Activated CD4-positive, alpha-beta memory T cell treated with anti-CD3 and anti-CD28 coated beads for 36 hours (primary cell): ENCODE measurements around the gene SLC16A7. TPM values are rescaled to one million over a fixed set of nuclear protein-coding genes. Genes with fewer than 3 reads are reported as not detected.

Experiments
- CTCF ChIA-PET: fragments of 350-600 bp; sonication (Branson Sonifier 250); formaldehyde crosslinking; loops from one replicate; lab custom pipeline; 2021; ENCODE audit warnings: antibody characterized with exemption, inconsistent platforms; lab: Charles Lee
- POLR2A ChIA-PET: fragments of 350-600 bp; sonication (Branson Sonifier 250); formaldehyde crosslinking; loops from one replicate; lab custom pipeline; 2021; ENCODE audit warnings: antibody characterized with exemption; lab: Charles Lee
- DNase-seq: peaks from one replicate; pipeline ENCODE4 v3.0.0-alpha.2; 2020
- H3K27ac Mint-ChIP-seq: one replicate; pipeline ENCODE4 v1.8.0; 2021; ENCODE audit warnings: mixed read lengths
- H3K27me3 Mint-ChIP-seq: one replicate; pipeline ENCODE4 v1.8.0; 2021; ENCODE audit warnings: mixed read lengths
- H3K36me3 Mint-ChIP-seq: one replicate; pipeline ENCODE4 v1.8.0; 2021; ENCODE audit warnings: mixed read lengths
- H3K4me1 Mint-ChIP-seq: one replicate; pipeline ENCODE4 v1.8.0; 2021; ENCODE audit warnings: low read depth, mixed read lengths
- H3K4me3 Mint-ChIP-seq: one replicate; pipeline ENCODE4 v1.8.0; 2021; ENCODE audit warnings: mild to moderate bottlenecking, mixed read lengths
- H3K9me3 Mint-ChIP-seq: one replicate; pipeline ENCODE4 v1.8.0; 2021; ENCODE audit warnings: mixed read lengths
- intact Hi-C: fragments of 100-400 bp; cut with micrococcal nuclease; formaldehyde crosslinking; loops from one replicate; pipeline ENCODE4 v1.15.1; 2023
- total RNA-seq, 2 experiments: library from RNA; stranded (reverse); gene quantifications; one replicate each; pipeline ENCODE4 v1.2.3, GENCODE V29; 2021

The SLC16A7 gene
- total RNA-seq, 2 experiments from 2014 or later: 35.8 to 36.6 TPM

DNA sequence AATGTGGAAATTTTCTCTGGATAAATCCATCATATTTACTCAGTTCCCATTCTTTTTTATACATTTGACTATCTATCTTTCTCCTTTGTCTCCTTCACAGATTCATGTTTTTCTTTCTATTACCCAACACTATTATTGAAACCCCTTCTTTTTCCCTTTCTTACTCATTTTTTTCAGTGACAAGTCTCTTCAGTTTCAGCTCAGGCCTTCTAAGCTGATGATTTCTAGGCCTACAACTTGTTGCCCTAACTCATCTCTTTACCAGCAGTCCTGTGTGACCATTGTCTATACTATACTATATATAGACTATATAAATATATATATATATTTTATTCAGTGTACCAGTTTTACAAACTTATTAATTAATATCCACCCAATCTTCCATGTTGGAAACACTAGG is 31.8 kb downstream of the SLC16A7 start:
- CTCF ChIA-PET: interaction anchor here (1.2 kb wide), 1 partner anchor 224 kb away, joined by 3 read pairs; no protein-coding TSS in a partner anchor
- POLR2A ChIA-PET: interaction anchor here (1.1 kb wide), 1 partner anchor 30 kb away, joined by 3 read pairs; no protein-coding TSS in a partner anchor
- intact Hi-C loops: loop anchor here (1.0 to 5.0 kb wide), 3 partner anchors 30 to 49 kb away; no protein-coding TSS in a partner anchor
- Mint-ChIP-seq H3K27me3 (no peaks in the 10 kb centered on the region), H3K4me3 (no peak overlapping the region), H3K36me3 (peaks cover 17% of the 10 kb centered on the region), H3K4me1 (peaks cover 52% of the 10 kb centered on the region), H3K27ac (no peak overlapping the region), H3K9me3 (no peaks in the 10 kb centered on the region)
- DNase-seq: no peak

- Mint-ChIP-seq H3K27me3 (no peaks in the 10 kb centered on the region), H3K4me3 (no peak overlapping the region), H3K27ac (no peak overlapping the region), H3K36me3 (peaks cover 15% of the 10 kb centered on the region), H3K9me3 (no peaks in the 10 kb centered on the region), H3K4me1 (peaks cover 51% of the 10 kb centered on the region)
- intact Hi-C loops: loop anchor here (5.0 kb wide), 1 partner anchor 37 kb away; no protein-coding TSS in a partner anchor
- ChIA-PET CTCF (interaction anchor here (0.5 kb wide), 1 partner anchor 823 kb away, joined by 3 read pairs; no protein-coding TSS in a partner anchor), POLR2A (interaction anchor here (1.4 kb wide), 1 partner anchor 32 kb away, joined by 3 read pairs; no protein-coding TSS in a partner anchor)
- no peak for DNase-seq
Measured at GRCh38 chr12:59629890-59630289, 34.1 kb downstream of the SLC16A7 start.

DNA sequence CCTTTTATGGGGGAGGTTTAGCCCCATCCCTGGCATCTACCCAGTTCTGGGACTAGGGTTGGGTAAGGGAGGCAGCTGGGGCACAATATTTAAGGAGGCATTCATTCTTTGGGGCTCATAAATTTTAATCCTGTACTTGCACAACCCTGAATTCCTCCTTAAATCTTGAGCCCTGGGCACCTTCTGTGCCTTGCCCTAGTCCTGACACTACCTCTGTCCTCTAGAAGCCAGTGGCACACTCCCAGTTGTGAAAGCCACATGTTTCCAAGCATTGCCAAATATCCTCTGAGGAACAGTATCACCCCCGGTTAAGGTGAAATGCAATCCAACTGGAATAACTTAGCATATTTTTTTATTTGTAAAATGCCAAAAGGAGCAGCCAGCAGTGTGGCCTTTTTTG is 36.6 kb downstream of the SLC16A7 start:
- POLR2A ChIA-PET: no interaction called here

GRCh38 chr12:59634254-59634653 is 38.4 kb downstream of the SLC16A7 start:
- Mint-ChIP-seq H3K27me3 (no peaks in the 10 kb centered on the region), H3K36me3 (peaks cover 8% of the 10 kb centered on the region), H3K27ac (no peak overlapping the region), H3K9me3 (no peaks in the 10 kb centered on the region), H3K4me3 (no peak overlapping the region), H3K4me1 (peaks cover 35% of the 10 kb centered on the region)
- ChIA-PET CTCF (no interaction called here), POLR2A (no interaction called here)
- intact Hi-C loops: no loop called here
- DNase-seq: no peak

More for the DNA sequence above, 36.6 kb downstream of the SLC16A7 start:
- Mint-ChIP-seq H3K4me1 (peaks cover 41% of the 10 kb centered on the region), H3K27me3 (no peaks in the 10 kb centered on the region), H3K4me3 (no peak overlapping the region), H3K36me3 (peaks cover 14% of the 10 kb centered on the region), H3K9me3 (no peaks in the 10 kb centered on the region), H3K27ac (no peak overlapping the region)
- CTCF ChIA-PET: no interaction called here
- no peak for DNase-seq
- intact Hi-C loops: no loop called here

GRCh38 chr12:59636945-59637691 is 41.3 kb downstream of the SLC16A7 start:
- peaks cover 31% of the 10 kb centered on the region for H3K4me1 Mint-ChIP-seq
- ChIA-PET POLR2A (no interaction called here), CTCF (no interaction called here)
- DNase-seq: no peak
- intact Hi-C loops: no loop called here
- no peak overlapping the region for H3K27ac Mint-ChIP-seq
- no peak overlapping the region for H3K4me3 Mint-ChIP-seq
- no peaks in the 10 kb centered on the region for H3K27me3 Mint-ChIP-seq
- H3K36me3 Mint-ChIP-seq: peaks cover 7% of the 10 kb centered on the region
- no peaks in the 10 kb centered on the region for H3K9me3 Mint-ChIP-seq

DNA sequence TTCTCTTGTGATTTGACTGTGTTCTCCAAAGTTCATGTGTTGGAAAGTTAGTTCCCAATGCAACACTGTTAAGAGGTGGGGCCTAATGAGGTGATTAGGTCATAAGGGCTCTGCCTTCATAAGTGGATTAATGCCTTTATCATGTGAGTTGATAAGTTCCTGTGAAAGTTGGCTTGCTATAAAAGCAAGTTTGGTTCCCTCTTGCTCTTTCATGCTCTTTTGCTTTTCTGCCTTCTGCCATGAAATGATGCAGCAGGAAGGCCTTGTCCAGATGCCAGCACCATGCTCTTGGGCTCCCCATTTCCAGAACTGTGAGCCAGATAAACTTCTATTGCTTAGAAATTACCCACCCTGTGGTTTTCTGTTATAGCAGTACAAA is 41.9 kb downstream of the SLC16A7 start:
- DNase-seq: no peak
- Mint-ChIP-seq H3K9me3 (no peaks in the 10 kb centered on the region), H3K27ac (no peak overlapping the region), H3K27me3 (no peaks in the 10 kb centered on the region), H3K4me1 (peaks cover 30% of the 10 kb centered on the region), H3K36me3 (peaks cover 13% of the 10 kb centered on the region), H3K4me3 (no peak overlapping the region)
- CTCF ChIA-PET: no interaction called here
- POLR2A ChIA-PET: no interaction called here
- intact Hi-C loops: no loop called here

DNA sequence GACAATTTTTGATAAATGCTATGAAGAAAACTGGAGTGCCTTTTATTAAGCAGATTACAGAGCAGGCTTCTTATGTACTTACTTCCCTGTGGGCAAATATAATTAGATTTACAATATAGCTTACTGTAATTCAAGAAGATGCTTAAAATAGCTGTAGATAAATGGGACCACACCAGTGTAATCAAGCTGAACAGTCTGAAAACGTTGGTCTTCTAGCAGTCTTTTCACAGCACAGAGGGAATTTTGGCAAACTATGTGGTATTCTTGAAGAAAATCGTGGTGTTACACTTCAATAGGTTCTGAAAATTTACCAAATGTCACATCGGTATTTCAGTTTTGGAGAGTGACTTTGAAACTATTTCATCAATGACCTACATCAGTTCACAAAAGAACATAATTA is 47.7 kb downstream of the SLC16A7 start:
- no peak for DNase-seq
- H3K36me3 Mint-ChIP-seq: peaks cover 64% of the 10 kb centered on the region
- peaks cover 11% of the 10 kb centered on the region for H3K4me1 Mint-ChIP-seq
- no peaks in the 10 kb centered on the region for H3K27me3 Mint-ChIP-seq
- CTCF ChIA-PET: no interaction called here
- peaks cover 16% of the 10 kb centered on the region for H3K9me3 Mint-ChIP-seq
- intact Hi-C loops: no loop called here
- POLR2A ChIA-PET: no interaction called here
- no peak overlapping the region for H3K4me3 Mint-ChIP-seq
- H3K27ac Mint-ChIP-seq: no peak overlapping the region

DNA sequence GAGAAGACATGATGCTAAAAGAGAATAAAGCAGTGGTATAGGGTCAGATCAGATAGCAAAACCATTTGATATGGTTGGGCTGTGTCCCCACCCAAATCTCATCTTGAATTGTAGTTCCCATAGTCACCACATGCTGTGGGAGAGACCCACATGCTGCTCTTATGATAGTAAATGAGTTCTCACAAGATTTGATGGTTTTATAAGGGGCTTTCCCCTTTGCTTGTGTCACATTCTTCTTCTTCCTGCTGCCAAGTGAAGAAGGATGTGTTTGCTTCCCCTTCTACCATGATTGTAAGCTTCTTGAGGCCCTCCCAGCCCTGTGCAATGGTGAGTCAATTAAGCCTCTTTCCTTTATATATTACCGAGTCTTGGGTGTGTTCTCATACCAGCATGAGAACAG is 49.4 kb downstream of the SLC16A7 start:
- peaks cover 16% of the 10 kb centered on the region for H3K9me3 Mint-ChIP-seq
- ChIA-PET CTCF (no interaction called here), POLR2A (no interaction called here)
- H3K36me3 Mint-ChIP-seq: peaks cover 62% of the 10 kb centered on the region
- intact Hi-C loops: no loop called here
- no peaks in the 10 kb centered on the region for H3K27me3 Mint-ChIP-seq
- H3K27ac Mint-ChIP-seq: no peak overlapping the region
- H3K4me3 Mint-ChIP-seq: no peak overlapping the region
- no peak for DNase-seq
- peaks cover 15% of the 10 kb centered on the region for H3K4me1 Mint-ChIP-seq

GRCh38 chr12:59646636-59647035 is 50.8 kb downstream of the SLC16A7 start:
- Mint-ChIP-seq H3K27me3 (no peaks in the 10 kb centered on the region), H3K4me3 (no peak overlapping the region), H3K9me3 (peaks cover 16% of the 10 kb centered on the region), H3K4me1 (peaks cover 28% of the 10 kb centered on the region), H3K27ac (no peak overlapping the region), H3K36me3 (peaks cover 59% of the 10 kb centered on the region)
- ChIA-PET CTCF (no interaction called here), POLR2A (no interaction called here)
- DNase-seq: no peak
- intact Hi-C loops: no loop called here

- POLR2A ChIA-PET: no interaction called here
- CTCF ChIA-PET: no interaction called here
- H3K9me3 Mint-ChIP-seq: peaks cover 16% of the 10 kb centered on the region
- intact Hi-C loops: no loop called here
- H3K27ac Mint-ChIP-seq: no peak overlapping the region
- H3K36me3 Mint-ChIP-seq: peaks cover 39% of the 10 kb centered on the region
- no peaks in the 10 kb centered on the region for H3K27me3 Mint-ChIP-seq
- peaks cover 28% of the 10 kb centered on the region for H3K4me1 Mint-ChIP-seq
- no peak overlapping the region for H3K4me3 Mint-ChIP-seq
- DNase-seq: no peak
Measured at GRCh38 chr12:59649203-59649602, 53.4 kb downstream of the SLC16A7 start.

DNA sequence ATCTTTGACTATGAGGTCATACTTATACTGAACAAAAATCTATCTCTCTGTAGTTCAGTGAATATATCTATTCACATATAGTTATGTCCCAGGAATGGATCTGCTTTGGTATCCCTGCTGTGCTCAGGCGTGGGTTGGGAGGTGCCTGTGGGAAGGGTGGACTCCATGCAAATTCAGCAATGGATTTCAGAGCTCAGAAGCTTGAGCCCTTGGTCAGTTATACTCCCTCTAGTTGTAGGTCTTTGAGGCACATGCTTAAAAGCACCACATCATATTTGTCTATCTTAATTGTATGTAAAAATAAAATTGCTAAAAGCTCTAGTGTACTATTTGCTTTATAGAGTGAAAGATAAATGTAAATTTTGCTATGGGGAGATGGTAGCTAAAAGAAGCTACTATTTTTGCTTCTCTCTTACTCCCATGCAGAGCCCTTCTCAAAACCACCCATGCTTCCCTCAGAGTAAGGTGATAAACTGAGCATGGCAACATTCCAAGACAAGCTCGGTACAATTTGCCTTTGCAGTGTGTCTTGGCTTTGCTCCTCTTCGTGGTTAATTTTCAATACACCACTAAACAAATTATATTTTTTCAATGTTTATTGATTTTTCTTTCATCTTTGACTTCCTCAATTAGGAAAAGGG is 54.9 kb downstream of the SLC16A7 start:
- no peak for DNase-seq
- peaks cover 27% of the 10 kb centered on the region for H3K4me1 Mint-ChIP-seq
- H3K27ac Mint-ChIP-seq: no peak overlapping the region
- peaks cover 5% of the 10 kb centered on the region for H3K9me3 Mint-ChIP-seq
- intact Hi-C loops: no loop called here
- no peaks in the 10 kb centered on the region for H3K27me3 Mint-ChIP-seq
- H3K4me3 Mint-ChIP-seq: no peak overlapping the region
- ChIA-PET CTCF (no interaction called here), POLR2A (no interaction called here)
- H3K36me3 Mint-ChIP-seq: peaks cover 34% of the 10 kb centered on the region

DNA sequence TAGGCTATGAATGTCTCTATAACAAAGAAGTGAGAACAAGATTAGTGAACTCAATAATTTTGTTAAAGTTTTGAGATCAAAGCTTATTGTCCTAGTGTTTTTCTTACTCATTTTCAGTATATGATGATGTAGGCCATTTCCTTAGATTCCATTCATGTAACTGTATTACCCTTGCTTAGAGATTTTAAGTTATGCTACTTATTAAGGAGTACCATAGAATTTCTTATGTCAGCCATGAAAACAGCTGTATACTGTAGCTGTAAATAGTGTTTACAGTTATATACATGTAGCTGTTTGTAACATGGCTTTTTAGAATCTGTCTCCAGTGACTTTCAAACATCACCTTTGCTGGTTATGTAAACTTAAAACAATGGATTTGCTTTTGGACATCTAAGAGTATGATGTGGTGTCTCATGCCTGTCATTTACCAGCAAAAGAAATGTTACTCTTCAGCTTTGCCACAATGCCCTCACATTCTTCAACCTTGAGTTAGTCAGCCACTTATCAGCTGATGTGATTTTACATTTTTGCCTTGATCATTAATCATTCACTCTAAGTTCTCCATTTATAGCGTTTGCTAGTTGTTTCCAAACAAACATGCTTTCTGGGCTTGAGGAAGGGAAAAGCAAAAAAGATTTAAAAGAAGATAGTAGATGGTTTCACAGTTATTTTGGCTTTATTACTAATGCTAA is 55.5 kb downstream of the SLC16A7 start:
- CTCF ChIA-PET: no interaction called here
- DNase-seq: no peak
- H3K27me3 Mint-ChIP-seq: no peaks in the 10 kb centered on the region

More for the DNA sequence above, 55.5 kb downstream of the SLC16A7 start:
- Mint-ChIP-seq H3K9me3 (peaks cover 3% of the 10 kb centered on the region), H3K4me3 (no peak overlapping the region), H3K36me3 (peaks cover 32% of the 10 kb centered on the region), H3K4me1 (peaks cover 27% of the 10 kb centered on the region), H3K27ac (no peak overlapping the region)
- POLR2A ChIA-PET: no interaction called here
- intact Hi-C loops: no loop called here
